GM23338 (cell line): ENCODE measurements around the gene RBBP4. TPM values are rescaled to one million over a fixed set of nuclear protein-coding genes. Genes with fewer than 3 reads are reported as not detected.

Experiments
- ATAC-seq: fragments of 200-7000 bp; cut with Tn5 transposase; 3 replicates; pipeline ENCODE4 v1.9.1; 2020
- DNase-seq: peaks from one replicate; pipeline ENCODE4 v3.0.0-alpha.2; 2015; ENCODE audit warnings: low spot score
- H2AFZ ChIP-seq: fragments of 200-600 bp; sonication (generic); 2 replicates; pipeline ENCODE4 v1.8.0; 2016; ENCODE audit warnings: antibody characterized with exemption, mild to moderate bottlenecking, moderate library complexity
- H3F3A ChIP-seq: fragments of 200-600 bp; sonication (generic); replicated peaks from 2 replicates; pipeline ENCODE4 v1.8.0; 2017; ENCODE audit warnings: antibody characterized with exemption, mixed run types, low read depth
- H3K27ac ChIP-seq: fragments of 200-600 bp; sonication (generic); 2 replicates; pipeline ENCODE4 v1.6.1; 2016; ENCODE audit warnings: low read depth
- H3K27me3 ChIP-seq: fragments of 200-600 bp; sonication (generic); 2 replicates; pipeline ENCODE4 v1.8.0; 2016; ENCODE audit warnings: mild to moderate bottlenecking, mixed run types, moderate library complexity; ENCODE audit not compliant: insufficient read depth
- H3K36me3 ChIP-seq: fragments of 200-600 bp; sonication (generic); 2 replicates; pipeline ENCODE4 v1.8.0; 2016; ENCODE audit warnings: mild to moderate bottlenecking; ENCODE audit not compliant: insufficient read depth
- H3K4me1 ChIP-seq: fragments of 200-600 bp; sonication (generic); 2 replicates; pipeline ENCODE4 v1.8.0; 2016; ENCODE audit warnings: mild to moderate bottlenecking, moderate library complexity; ENCODE audit not compliant: insufficient read depth
- H3K4me2 ChIP-seq: fragments of 200-600 bp; sonication (generic); 2 replicates; pipeline ENCODE4 v1.7.1; 2017; ENCODE audit warnings: mixed run types
- H3K4me3 ChIP-seq: fragments of 200-600 bp; sonication (generic); 2 replicates; pipeline ENCODE4 v1.6.1; 2016; ENCODE audit warnings: mixed run types
- H3K79me2 ChIP-seq: fragments of 200-600 bp; sonication (generic); replicated peaks from 2 replicates; pipeline ENCODE4 v1.8.0; 2017; ENCODE audit warnings: mild to moderate bottlenecking; ENCODE audit not compliant: insufficient read depth
- H3K9me2 ChIP-seq: fragments of 200-600 bp; sonication (generic); 2 replicates; pipeline ENCODE4 v1.8.0; 2017; ENCODE audit not compliant: insufficient read depth
- H4K20me1 ChIP-seq: fragments of 200-600 bp; sonication (generic); replicated peaks from 2 replicates; pipeline ENCODE4 v1.8.0; 2017; ENCODE audit warnings: mild to moderate bottlenecking; ENCODE audit not compliant: insufficient read depth
- H3K27ac Mint-ChIP-seq: 2 replicates; pipeline ENCODE4 v1.8.0; 2020; ENCODE audit warnings: inconsistent platforms, mild to moderate bottlenecking, moderate library complexity, mixed read lengths
- H3K27me3 Mint-ChIP-seq: 3 replicates; pipeline ENCODE4 v1.8.0; 2022; ENCODE audit warnings: low read depth, mild to moderate bottlenecking, moderate library complexity, mixed read lengths, inconsistent platforms; ENCODE audit not compliant: insufficient read depth, poor library complexity
- H3K36me3 Mint-ChIP-seq: 3 replicates; pipeline ENCODE4 v1.8.0; 2021; ENCODE audit warnings: low read depth, mild to moderate bottlenecking, inconsistent platforms, moderate library complexity, mixed read lengths
- H3K4me1 Mint-ChIP-seq: 3 replicates; pipeline ENCODE4 v1.8.0; 2020; ENCODE audit warnings: mild to moderate bottlenecking, inconsistent platforms, mixed read lengths
- H3K4me3 Mint-ChIP-seq: 3 replicates; pipeline ENCODE4 v1.8.0; 2021; ENCODE audit warnings: moderate library complexity, mild to moderate bottlenecking, inconsistent platforms, mixed read lengths
- H3K9me3 Mint-ChIP-seq: 3 replicates; pipeline ENCODE4 v1.8.0; 2020; ENCODE audit warnings: moderate library complexity, mild to moderate bottlenecking, inconsistent platforms, mixed read lengths
- CREB1 ChIP-seq: fragments of 250-450 bp; sonication (Bioruptor Pico); IDR thresholded peaks from 2 replicates; pipeline ENCODE4 v1.5.0; 2020; ENCODE audit warnings: low read depth, mild to moderate bottlenecking, moderate library complexity
- ETS1 ChIP-seq: IDR thresholded peaks from 2 replicates; pipeline ENCODE4 v1.6.1; 2016; ENCODE audit warnings: antibody characterized with exemption
- EZH2 ChIP-seq: fragments of 200-600 bp; sonication (generic); IDR thresholded peaks from one replicate; pipeline ENCODE4 v1.8.0; 2017; ENCODE audit warnings: antibody characterized with exemption, mild to moderate bottlenecking, low read depth; ENCODE audit not compliant: unreplicated experiment
- EZH2phosphoT487 ChIP-seq: fragments of 200-600 bp; sonication (generic); IDR thresholded peaks from one replicate; pipeline ENCODE4 v1.8.1; 2018; ENCODE audit warnings: antibody characterized with exemption; ENCODE audit not compliant: unreplicated experiment
- JUNB ChIP-seq: IDR thresholded peaks from one replicate; pipeline ENCODE4 v1.6.1; 2016; ENCODE audit warnings: antibody characterized with exemption; ENCODE audit not compliant: unreplicated experiment
- NANOG ChIP-seq: IDR thresholded peaks from 2 replicates; pipeline ENCODE4 v1.6.1; 2016; ENCODE audit warnings: antibody characterized with exemption, borderline replicate concordance
- POLR2AphosphoS5 ChIP-seq: IDR thresholded peaks from 2 replicates; pipeline ENCODE4 v1.6.1; 2016; ENCODE audit warnings: antibody characterized with exemption, low read depth
- STAT1 ChIP-seq: IDR thresholded peaks from one replicate; pipeline ENCODE4 v1.6.1; 2016; ENCODE audit warnings: antibody characterized with exemption; ENCODE audit not compliant: unreplicated experiment
- ZNF114 ChIP-seq: fragments of 250-450 bp; sonication (Bioruptor Pico); IDR thresholded peaks from 2 replicates; pipeline ENCODE4 v1.5.0; 2020; ENCODE audit warnings: mild to moderate bottlenecking, moderate library complexity
- ZNF331 ChIP-seq: fragments of 250-450 bp; sonication (Bioruptor Pico); IDR thresholded peaks from 2 replicates; pipeline ENCODE4 v1.5.0; 2020; ENCODE audit warnings: low read depth, mild to moderate bottlenecking, moderate library complexity
- ZNF462 ChIP-seq: fragments of 250-450 bp; sonication (Bioruptor Pico); IDR thresholded peaks from 2 replicates; pipeline ENCODE4 v1.5.0; 2020; ENCODE audit warnings: mild to moderate bottlenecking, moderate library complexity
- polyA plus RNA-seq: library from polyadenylated mRNA; unstranded; fragments of >200 nt; fragmentation: Nextera tagmentation; extraction: Ambion mirVana; gene quantifications from 2 replicates; pipeline ENCODE4 v1.2.1, GENCODE V29; 2016
- total RNA-seq: library from RNA; depleted of rRNA; stranded (reverse); fragments of >200 nt; shearing (Covaris generic); gene quantifications from 2 replicates; pipeline ENCODE4 v1.2.3, GENCODE V29; 2014
- TF ChIP-seq, protein P1 (sequence below): IDR thresholded peaks from one replicate; pipeline ENCODE4 v1.6.1; 2018; ENCODE audit warnings: antibody characterized with exemption; ENCODE audit not compliant: unreplicated experiment
- TF ChIP-seq, protein P2 (sequence below), 2 experiments: fragments of 200-600 bp in 1 of 2; sonication (generic) in 1 of 2; conservative IDR thresholded peaks; 2 replicates each; pipeline versions ENCODE4 v1.5.1 to v1.6.1; 2016 to 2017; ENCODE audit warnings: antibody characterized with exemption in 2 of 2, low read depth in 2 of 2, mild to moderate bottlenecking in 2 of 2, moderate library complexity in 1 of 2

Gene RBBP4
- total and polyA plus RNA-seq, 2 experiments from 2014 or later, result 262 to 312 TPM

GRCh38 chr1:32733582-32734321 lies 82.7 kb downstream of the RBBP4 start:
- no peak overlapping the region for H2AFZ ChIP-seq
- TF ChIP-seq, protein P1, sequence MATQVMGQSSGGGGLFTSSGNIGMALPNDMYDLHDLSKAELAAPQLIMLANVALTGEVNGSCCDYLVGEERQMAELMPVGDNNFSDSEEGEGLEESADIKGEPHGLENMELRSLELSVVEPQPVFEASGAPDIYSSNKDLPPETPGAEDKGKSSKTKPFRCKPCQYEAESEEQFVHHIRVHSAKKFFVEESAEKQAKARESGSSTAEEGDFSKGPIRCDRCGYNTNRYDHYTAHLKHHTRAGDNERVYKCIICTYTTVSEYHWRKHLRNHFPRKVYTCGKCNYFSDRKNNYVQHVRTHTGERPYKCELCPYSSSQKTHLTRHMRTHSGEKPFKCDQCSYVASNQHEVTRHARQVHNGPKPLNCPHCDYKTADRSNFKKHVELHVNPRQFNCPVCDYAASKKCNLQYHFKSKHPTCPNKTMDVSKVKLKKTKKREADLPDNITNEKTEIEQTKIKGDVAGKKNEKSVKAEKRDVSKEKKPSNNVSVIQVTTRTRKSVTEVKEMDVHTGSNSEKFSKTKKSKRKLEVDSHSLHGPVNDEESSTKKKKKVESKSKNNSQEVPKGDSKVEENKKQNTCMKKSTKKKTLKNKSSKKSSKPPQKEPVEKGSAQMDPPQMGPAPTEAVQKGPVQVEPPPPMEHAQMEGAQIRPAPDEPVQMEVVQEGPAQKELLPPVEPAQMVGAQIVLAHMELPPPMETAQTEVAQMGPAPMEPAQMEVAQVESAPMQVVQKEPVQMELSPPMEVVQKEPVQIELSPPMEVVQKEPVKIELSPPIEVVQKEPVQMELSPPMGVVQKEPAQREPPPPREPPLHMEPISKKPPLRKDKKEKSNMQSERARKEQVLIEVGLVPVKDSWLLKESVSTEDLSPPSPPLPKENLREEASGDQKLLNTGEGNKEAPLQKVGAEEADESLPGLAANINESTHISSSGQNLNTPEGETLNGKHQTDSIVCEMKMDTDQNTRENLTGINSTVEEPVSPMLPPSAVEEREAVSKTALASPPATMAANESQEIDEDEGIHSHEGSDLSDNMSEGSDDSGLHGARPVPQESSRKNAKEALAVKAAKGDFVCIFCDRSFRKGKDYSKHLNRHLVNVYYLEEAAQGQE, result no peak
- no peak for TF ChIP-seq JUNB
- TF ChIP-seq POLR2AphosphoS5, result no peak
- TF ChIP-seq, protein P2, sequence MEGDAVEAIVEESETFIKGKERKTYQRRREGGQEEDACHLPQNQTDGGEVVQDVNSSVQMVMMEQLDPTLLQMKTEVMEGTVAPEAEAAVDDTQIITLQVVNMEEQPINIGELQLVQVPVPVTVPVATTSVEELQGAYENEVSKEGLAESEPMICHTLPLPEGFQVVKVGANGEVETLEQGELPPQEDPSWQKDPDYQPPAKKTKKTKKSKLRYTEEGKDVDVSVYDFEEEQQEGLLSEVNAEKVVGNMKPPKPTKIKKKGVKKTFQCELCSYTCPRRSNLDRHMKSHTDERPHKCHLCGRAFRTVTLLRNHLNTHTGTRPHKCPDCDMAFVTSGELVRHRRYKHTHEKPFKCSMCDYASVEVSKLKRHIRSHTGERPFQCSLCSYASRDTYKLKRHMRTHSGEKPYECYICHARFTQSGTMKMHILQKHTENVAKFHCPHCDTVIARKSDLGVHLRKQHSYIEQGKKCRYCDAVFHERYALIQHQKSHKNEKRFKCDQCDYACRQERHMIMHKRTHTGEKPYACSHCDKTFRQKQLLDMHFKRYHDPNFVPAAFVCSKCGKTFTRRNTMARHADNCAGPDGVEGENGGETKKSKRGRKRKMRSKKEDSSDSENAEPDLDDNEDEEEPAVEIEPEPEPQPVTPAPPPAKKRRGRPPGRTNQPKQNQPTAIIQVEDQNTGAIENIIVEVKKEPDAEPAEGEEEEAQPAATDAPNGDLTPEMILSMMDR (conservative IDR thresholded peaks at IDR 0.05; ENCODE audit: low read depth in 2 of 2), result no peak
- TF ChIP-seq ZNF331 (CRISPR knock-in tag), result no peak
- TF ChIP-seq NANOG, result no peak
- no peak for TF ChIP-seq ZNF114 (CRISPR knock-in tag)
- TF ChIP-seq ZNF462 (CRISPR knock-in tag), result no peak
- TF ChIP-seq EZH2phosphoT487, result no peak
- TF ChIP-seq ETS1, result no peak
- no peak for TF ChIP-seq EZH2
- no peak for TF ChIP-seq CREB1 (CRISPR knock-in tag)
- TF ChIP-seq STAT1, result no peak
- Mint-ChIP-seq H3K4me1 (peaks cover 19% of the 10 kb centered on the region), H3K9me3 (no peaks in the 10 kb centered on the region), H3K27ac (no peak overlapping the region), H3K4me3 (no peak overlapping the region), H3K36me3 (no peaks in the 10 kb centered on the region), H3K27me3 (peaks cover 32% of the 10 kb centered on the region)
- ATAC-seq, result no peak
- no peak overlapping the region for H3K27ac ChIP-seq
- H3K36me3 ChIP-seq, result no peaks in the 10 kb centered on the region
- H3K27me3 ChIP-seq, result peaks cover 9% of the 10 kb centered on the region; the same call in 1 of the 2 replicates
- peak; percentile 70 for DNase-seq
- H3K4me2 ChIP-seq, result no peak overlapping the region
- H4K20me1 ChIP-seq, result no peaks in the 10 kb centered on the region
- peaks cover 15% of the 10 kb centered on the region; the same call in 1 of the 2 replicates for H3K4me1 ChIP-seq
- no peaks in the 10 kb centered on the region for H3K9me2 ChIP-seq
- H3K79me2 ChIP-seq, result no peaks in the 10 kb centered on the region
- peaks cover 12% of the 10 kb centered on the region for H3F3A ChIP-seq
- H3K4me3 ChIP-seq, result no peak overlapping the region
